Hematopoietic multipotent progenitor cell treated with erythropoietin and hydrocortisone succinate and interleukin-3 and kit ligand, for 6 days (in vitro differentiated cells): Measurements from ENCODE around the gene SDS.

ENCODE experiments used
- DNase-seq: peaks from one replicate; pipeline ENCODE4 v3.0.0-alpha.2; 2015

Gene SDS

GRCh38 chr12:113424915-113425823, 21.5 kb upstream of the SDS start:
- peak; percentile 72 for DNase-seq

- DNase-seq: peak; percentile 58
These were observed 20.8 kb upstream of the SDS start for GRCh38 chr12:113424456-113424855.

- peak; percentile 53 for DNase-seq
These were observed 19.4 kb upstream of the SDS start for GRCh38 chr12:113422886-113423669.

- DNase-seq: peak; percentile 95
These were observed 18.6 kb upstream of the SDS start, which contains the start of gene SDSL for GRCh38 chr12:113422030-113422885. Gene SDSL, plus strand, starts transcription at chr12:113422380. Its CDS starts 5,603 bp downstream, at chr12:113427983.

GRCh38 chr12:113420996-113421595, 17.4 kb upstream of the SDS start:
- peak; percentile 95 for DNase-seq

- no peak for DNase-seq
These were observed 14.7 kb upstream of the SDS start for GRCh38 chr12:113418213-113418879.

GRCh38 chr12:113416091-113416754, 12.5 kb upstream of the SDS start:
- DNase-seq: peak; percentile 63

GRCh38 chr12:113414519-113415038, 10.9 kb upstream of the SDS start:
- no peak for DNase-seq

- DNase-seq: no peak
These were observed 9.8 kb upstream of the SDS start for GRCh38 chr12:113413488-113413939.

GRCh38 chr12:113409462-113410124, 5.9 kb upstream of the SDS start:
- no peak for DNase-seq

- peak; percentile 70 for DNase-seq
These were observed 5.1 kb upstream of the SDS start for GRCh38 chr12:113408756-113409298.

GRCh38 chr12:113407931-113408600, 4.4 kb upstream of the SDS start:
- DNase-seq: peak; percentile 25

- no peak for DNase-seq
These were observed 2.0 kb upstream of the SDS start for GRCh38 chr12:113405694-113406093.

- DNase-seq: no peak
These were observed 964 bp downstream of the SDS start for GRCh38 chr12:113402586-113403260.

GRCh38 chr12:113401066-113402000, 2.4 kb downstream of the SDS start:
- DNase-seq: no peak

- DNase-seq: no peak
These were observed 3.3 kb downstream of the SDS start for GRCh38 chr12:113400362-113400761.

GRCh38 chr12:113399490-113399889, 4.2 kb downstream of the SDS start:
- DNase-seq: no peak
